Fibroblast of pulmonary artery (primary cell): ENCODE results near the gene SYCE1L.
A peak's percentile ranks its signal among the peaks of the same experiment; 100 is the strongest.

Experiments used
- DNase-seq: peaks from one replicate; pipeline ENCODE4 v3.0.0-alpha.2; 2010; ENCODE audit warnings: low read depth
- H3K4me3 ChIP-seq: replicated peaks from 2 replicates; pipeline ENCODE4 v1.5.1; 2011; ENCODE audit warnings: low read depth, mild to moderate bottlenecking, control low read depth, low read length, moderate library complexity
- TF ChIP-seq, protein P1 (sequence below): IDR thresholded peaks from 2 replicates; pipeline ENCODE4 v1.5.1; 2011; ENCODE audit warnings: mild to moderate bottlenecking, control low read depth, low read length, inconsistent platforms; ENCODE audit errors: missing control alignments

Gene SYCE1L

DNA sequence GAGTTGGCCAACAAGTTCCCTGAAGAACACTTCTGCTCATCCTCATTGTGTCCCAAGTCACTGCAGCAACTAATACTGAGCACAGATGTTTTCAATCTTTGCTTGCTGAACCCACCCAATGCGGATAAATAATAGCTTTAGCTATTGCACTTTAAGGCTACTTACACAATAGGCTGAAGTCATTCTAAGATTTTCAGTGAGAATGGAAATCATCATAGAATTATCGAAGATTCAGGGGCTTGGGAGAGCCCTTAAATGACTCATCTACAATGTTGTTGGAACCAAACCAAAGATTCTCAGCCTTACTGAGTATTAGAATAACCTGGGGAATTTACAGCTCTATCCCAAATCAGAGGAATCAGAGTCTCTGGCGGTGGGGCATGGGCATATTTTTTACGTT lies 51.2 kb downstream of the SYCE1L start:
- TF ChIP-seq, protein P1, sequence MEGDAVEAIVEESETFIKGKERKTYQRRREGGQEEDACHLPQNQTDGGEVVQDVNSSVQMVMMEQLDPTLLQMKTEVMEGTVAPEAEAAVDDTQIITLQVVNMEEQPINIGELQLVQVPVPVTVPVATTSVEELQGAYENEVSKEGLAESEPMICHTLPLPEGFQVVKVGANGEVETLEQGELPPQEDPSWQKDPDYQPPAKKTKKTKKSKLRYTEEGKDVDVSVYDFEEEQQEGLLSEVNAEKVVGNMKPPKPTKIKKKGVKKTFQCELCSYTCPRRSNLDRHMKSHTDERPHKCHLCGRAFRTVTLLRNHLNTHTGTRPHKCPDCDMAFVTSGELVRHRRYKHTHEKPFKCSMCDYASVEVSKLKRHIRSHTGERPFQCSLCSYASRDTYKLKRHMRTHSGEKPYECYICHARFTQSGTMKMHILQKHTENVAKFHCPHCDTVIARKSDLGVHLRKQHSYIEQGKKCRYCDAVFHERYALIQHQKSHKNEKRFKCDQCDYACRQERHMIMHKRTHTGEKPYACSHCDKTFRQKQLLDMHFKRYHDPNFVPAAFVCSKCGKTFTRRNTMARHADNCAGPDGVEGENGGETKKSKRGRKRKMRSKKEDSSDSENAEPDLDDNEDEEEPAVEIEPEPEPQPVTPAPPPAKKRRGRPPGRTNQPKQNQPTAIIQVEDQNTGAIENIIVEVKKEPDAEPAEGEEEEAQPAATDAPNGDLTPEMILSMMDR, result no peak
- DNase-seq, result peak; percentile 54
- no peak overlapping the region for H3K4me3 ChIP-seq
